ENCODE data around the gene RCHY1. TPM values are rescaled to one million over a fixed set of nuclear protein-coding genes. Genes with fewer than 3 reads are reported as not detected.

The RCHY1 gene
- total RNA-seq, 1 donor from 2014 or later: 42.9 TPM

DNA sequence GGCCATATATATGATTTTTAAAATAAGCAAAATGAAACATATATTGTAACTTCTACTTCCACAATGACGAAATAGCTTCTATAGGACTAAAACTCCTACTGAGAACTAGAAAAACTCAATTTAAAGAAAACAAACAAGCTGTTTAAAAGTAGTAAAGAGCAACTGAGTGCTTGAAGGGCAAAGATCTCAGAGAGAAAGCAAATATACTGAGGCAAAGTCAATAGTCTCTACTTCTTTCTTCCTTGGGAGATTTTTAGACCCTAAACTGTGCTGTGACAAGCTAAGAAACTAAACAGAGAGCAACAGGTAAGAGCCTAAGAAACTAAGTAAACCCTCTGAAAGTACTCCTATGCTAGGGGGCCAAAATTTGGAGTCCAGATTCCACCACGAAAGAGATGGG is 8.6 kb downstream of the RCHY1 start:
- Mint-ChIP-seq H3K27ac (no peak overlapping the region), H3K4me1 (peaks cover 11% of the 10 kb centered on the region)

GRCh38 chr4:75502671-75503070 is 11.5 kb downstream of the RCHY1 start:
- H3K36me3 Mint-ChIP-seq: peaks cover 54% of the 10 kb centered on the region
- H3K9me3 Mint-ChIP-seq: peaks cover 22% of the 10 kb centered on the region
- TF ChIP-seq, protein P1, sequence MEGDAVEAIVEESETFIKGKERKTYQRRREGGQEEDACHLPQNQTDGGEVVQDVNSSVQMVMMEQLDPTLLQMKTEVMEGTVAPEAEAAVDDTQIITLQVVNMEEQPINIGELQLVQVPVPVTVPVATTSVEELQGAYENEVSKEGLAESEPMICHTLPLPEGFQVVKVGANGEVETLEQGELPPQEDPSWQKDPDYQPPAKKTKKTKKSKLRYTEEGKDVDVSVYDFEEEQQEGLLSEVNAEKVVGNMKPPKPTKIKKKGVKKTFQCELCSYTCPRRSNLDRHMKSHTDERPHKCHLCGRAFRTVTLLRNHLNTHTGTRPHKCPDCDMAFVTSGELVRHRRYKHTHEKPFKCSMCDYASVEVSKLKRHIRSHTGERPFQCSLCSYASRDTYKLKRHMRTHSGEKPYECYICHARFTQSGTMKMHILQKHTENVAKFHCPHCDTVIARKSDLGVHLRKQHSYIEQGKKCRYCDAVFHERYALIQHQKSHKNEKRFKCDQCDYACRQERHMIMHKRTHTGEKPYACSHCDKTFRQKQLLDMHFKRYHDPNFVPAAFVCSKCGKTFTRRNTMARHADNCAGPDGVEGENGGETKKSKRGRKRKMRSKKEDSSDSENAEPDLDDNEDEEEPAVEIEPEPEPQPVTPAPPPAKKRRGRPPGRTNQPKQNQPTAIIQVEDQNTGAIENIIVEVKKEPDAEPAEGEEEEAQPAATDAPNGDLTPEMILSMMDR (IDR thresholded peaks at IDR 0.05; ENCODE audit: unreplicated experiment): no peak
- peaks cover 2% of the 10 kb centered on the region for H3K4me1 Mint-ChIP-seq
- H3K27me3 Mint-ChIP-seq (ENCODE audit: low read depth): no peaks in the 10 kb centered on the region
- H3K4me3 Mint-ChIP-seq: no peak overlapping the region
- H3K27ac Mint-ChIP-seq: no peak overlapping the region
- no peak for DNase-seq (ENCODE audit: low spot score in 2 of 2, unreplicated experiment in 2 of 2)

More for the DNA sequence above, 8.6 kb downstream of the RCHY1 start:
- TF ChIP-seq, protein P1 (IDR thresholded peaks at IDR 0.05; ENCODE audit: unreplicated experiment): no peak
- DNase-seq (ENCODE audit: low spot score in 2 of 2, unreplicated experiment in 2 of 2): no peak
- peaks cover 31% of the 10 kb centered on the region for H3K36me3 Mint-ChIP-seq
- no peaks in the 10 kb centered on the region for H3K27me3 Mint-ChIP-seq (ENCODE audit: low read depth)
- no peak overlapping the region for H3K4me3 Mint-ChIP-seq
- H3K9me3 Mint-ChIP-seq: no peaks in the 10 kb centered on the region

- Mint-ChIP-seq H3K36me3 (peaks cover 44% of the 10 kb centered on the region), H3K9me3 (peaks cover 23% of the 10 kb centered on the region), H3K4me1 (peaks cover 2% of the 10 kb centered on the region), H3K27ac (no peak overlapping the region), H3K27me3 (ENCODE audit: low read depth) (no peaks in the 10 kb centered on the region), H3K4me3 (no peak overlapping the region)
- TF ChIP-seq, protein P1 (IDR thresholded peaks at IDR 0.05; ENCODE audit: unreplicated experiment): no peak
- no peak for DNase-seq (ENCODE audit: low spot score in 2 of 2, unreplicated experiment in 2 of 2)
These were observed 14.3 kb downstream of the RCHY1 start for GRCh38 chr4:75499900-75500299.

GRCh38 chr4:75498041-75498440 is 16.2 kb downstream of the RCHY1 start:
- H3K27ac Mint-ChIP-seq: no peak overlapping the region
- peaks cover 23% of the 10 kb centered on the region for H3K9me3 Mint-ChIP-seq
- peaks cover 38% of the 10 kb centered on the region for H3K36me3 Mint-ChIP-seq
- H3K4me1 Mint-ChIP-seq: peaks cover 2% of the 10 kb centered on the region
- H3K27me3 Mint-ChIP-seq (ENCODE audit: low read depth): no peaks in the 10 kb centered on the region
- TF ChIP-seq, protein P1 (IDR thresholded peaks at IDR 0.05; ENCODE audit: unreplicated experiment): no peak
- no peak overlapping the region for H3K4me3 Mint-ChIP-seq
- DNase-seq (ENCODE audit: low spot score in 2 of 2, unreplicated experiment in 2 of 2): no peak

DNA sequence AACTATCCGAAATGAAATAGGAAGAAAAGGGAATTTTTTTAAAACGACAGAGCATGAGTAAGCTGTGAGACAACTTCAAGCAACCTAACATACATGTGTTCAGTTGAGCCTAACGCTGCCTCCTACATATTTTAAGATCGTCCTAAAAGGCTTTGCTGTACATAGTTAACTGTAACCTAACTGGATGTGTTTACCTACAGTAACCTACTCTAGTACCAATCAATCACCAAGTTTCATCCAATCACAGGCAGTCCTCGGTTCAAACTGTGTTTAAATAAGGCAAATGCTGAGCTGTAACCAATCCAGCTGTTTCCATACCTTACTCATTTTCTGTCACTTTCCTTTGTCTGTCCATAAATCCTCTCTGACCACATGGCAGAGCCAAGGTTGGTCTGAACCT is 17.1 kb downstream of the RCHY1 start:
- no peak for DNase-seq (ENCODE audit: low spot score in 2 of 2, unreplicated experiment in 2 of 2)
- H3K9me3 Mint-ChIP-seq: peaks cover 23% of the 10 kb centered on the region
- no peak overlapping the region for H3K4me3 Mint-ChIP-seq
- TF ChIP-seq, protein P1 (IDR thresholded peaks at IDR 0.05; ENCODE audit: unreplicated experiment): no peak
- H3K4me1 Mint-ChIP-seq: peaks cover 2% of the 10 kb centered on the region
- H3K27me3 Mint-ChIP-seq (ENCODE audit: low read depth): no peaks in the 10 kb centered on the region
- no peak overlapping the region for H3K27ac Mint-ChIP-seq
- peaks cover 34% of the 10 kb centered on the region for H3K36me3 Mint-ChIP-seq

DNA sequence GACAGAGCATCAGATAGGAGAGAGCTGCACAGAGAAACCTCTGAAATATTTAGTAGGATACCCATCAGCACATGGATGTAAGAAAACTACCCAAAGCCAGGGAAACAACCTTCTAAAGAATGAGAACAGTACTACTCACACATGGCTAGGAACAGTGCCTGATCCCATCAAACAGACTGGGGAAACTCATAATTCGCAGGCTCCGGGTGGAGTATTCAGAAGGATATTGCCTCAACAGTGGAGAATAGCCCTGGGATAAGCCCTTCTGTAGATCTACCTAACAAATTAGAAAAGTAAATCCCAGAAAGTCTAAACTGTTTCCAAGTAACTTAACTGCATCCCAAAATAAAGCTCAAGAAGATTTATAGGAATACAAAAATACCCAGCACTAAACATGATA is 17.8 kb downstream of the RCHY1 start:
- no peak overlapping the region for H3K4me3 Mint-ChIP-seq
- no peak overlapping the region for H3K27ac Mint-ChIP-seq
- no peak for DNase-seq (ENCODE audit: low spot score in 2 of 2, unreplicated experiment in 2 of 2)
- peaks cover 36% of the 10 kb centered on the region for H3K36me3 Mint-ChIP-seq
- H3K9me3 Mint-ChIP-seq: peaks cover 23% of the 10 kb centered on the region
- TF ChIP-seq, protein P1 (IDR thresholded peaks at IDR 0.05; ENCODE audit: unreplicated experiment): no peak
- peaks cover 2% of the 10 kb centered on the region for H3K4me1 Mint-ChIP-seq
- no peaks in the 10 kb centered on the region for H3K27me3 Mint-ChIP-seq (ENCODE audit: low read depth)

Measured in mesothelial cell of epicardium (in vitro differentiated cells).